ENCODE results near the gene EPO. TPM values are rescaled to one million over a fixed set of nuclear protein-coding genes. Genes with fewer than 3 reads are reported as not detected.
"Not testable (repeated sequence)": the region's sequence is repeated elsewhere in the genome, so short reads cannot be mapped to it uniquely, and the experiment has no call there.

EPO gene
- polyA plus RNA-seq, 3 donors, result 0.14 to 0.38 TPM; not detected in 1

DNA sequence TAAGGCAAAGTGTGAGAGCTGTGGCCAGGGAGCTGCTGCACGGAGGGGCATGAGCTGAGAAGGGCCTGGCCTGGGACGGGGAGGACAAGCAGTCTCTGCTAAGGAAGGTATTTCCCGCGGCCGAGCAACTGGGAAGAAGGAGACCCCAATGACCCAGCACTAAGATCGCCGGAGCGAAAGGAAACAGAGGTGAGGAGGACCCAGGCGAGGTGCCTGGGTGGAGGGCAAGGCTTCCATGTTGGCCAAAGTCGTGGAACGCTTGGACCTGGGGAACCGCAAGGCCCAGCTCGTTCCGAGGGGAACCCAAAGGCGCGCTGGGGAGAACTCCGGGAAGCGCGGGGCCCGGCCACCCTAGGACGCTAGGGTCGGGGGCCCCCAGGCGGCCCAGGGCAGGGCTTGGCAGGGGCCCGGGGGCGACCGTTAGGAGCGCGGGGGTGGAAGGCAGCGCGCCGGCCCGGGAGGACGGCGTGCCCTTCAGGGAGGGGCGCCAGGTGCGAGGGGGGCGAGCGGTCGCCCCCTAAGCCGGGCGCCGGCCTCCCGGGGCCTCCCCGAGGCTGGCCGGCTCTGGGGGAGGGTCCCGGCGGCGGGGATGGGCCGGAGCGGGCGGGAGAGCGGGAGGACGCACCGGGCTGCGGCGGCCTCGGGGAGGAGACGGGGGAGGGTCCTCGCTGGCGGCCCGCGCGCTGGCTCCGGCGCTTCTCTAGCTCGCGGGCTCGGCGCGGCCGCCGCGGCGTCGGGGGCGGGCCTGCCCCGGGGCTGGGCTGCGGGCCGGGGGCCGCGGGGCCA is 26.8 kb upstream of the EPO start:
- DNase-seq (ENCODE audit: extremely low read depth in 1 of 11, low read depth in 9 of 11, low spot score in 4 of 11), result no peak

DNA sequence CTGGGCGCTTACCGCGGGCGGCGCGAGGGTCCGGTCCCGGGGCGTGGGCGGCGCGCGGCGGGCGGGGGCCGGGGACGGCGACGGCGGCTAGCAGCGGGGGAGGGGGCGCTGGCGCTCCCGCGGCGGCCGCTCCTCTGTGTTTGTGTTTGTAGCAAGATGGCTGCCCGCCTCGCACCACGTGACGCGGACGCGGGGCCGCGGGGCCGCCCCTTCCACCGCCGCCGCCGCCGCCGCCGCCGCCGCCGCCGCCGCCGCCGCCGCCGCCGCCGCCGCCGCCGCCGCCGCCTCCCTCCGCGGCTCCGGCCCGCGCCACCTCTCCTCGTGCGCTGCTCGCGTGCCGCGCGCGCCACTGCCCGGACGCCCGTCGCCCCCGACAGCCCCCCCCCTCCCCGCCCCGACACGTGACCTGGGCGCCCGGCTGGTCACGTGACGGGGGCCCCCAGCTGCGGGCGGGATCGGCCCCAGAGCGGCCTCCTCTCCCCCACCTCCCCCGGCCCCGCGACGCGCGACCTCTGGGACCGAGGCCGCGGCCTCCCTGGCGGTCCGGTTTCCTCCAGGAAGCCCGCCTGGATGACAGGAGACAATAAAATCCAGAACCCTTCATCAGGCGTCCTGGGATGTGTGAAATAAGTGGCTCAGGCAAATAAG is 26.0 kb upstream of the EPO start, which contains the start of gene GIGYF1:
TSS of gene GIGYF1 (minus strand) at position 153 of the 648 bp plus-strand sequence. CDS start 6,012 bp downstream, outside the sequence.
- DNase-seq (ENCODE audit: extremely low read depth in 1 of 11, low read depth in 9 of 11, low spot score in 4 of 11), result peak in 1 of 11 donors; percentile 53

DNA sequence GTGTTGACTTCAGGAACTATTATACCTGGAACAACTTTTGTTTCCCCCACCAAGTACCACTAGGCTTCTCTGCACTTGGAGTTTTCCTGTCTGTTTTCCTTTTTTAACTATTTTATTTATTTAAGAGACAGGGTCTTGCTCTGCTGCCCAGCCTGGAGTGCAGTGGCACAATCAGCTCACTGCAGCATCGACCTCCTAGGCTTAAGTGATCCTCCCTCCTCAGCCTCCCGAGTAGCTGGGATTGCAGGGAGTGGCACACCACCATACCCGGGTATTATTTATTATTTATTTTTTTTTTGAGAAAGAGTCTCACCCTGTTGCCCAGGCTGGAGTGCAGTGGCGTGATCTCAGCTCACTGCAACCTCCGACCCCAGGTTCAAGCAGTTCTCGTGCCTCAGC is 24.1 kb upstream of the EPO start:
- DNase-seq (ENCODE audit: extremely low read depth in 1 of 11, low read depth in 9 of 11, low spot score in 4 of 11), result no peak

DNA sequence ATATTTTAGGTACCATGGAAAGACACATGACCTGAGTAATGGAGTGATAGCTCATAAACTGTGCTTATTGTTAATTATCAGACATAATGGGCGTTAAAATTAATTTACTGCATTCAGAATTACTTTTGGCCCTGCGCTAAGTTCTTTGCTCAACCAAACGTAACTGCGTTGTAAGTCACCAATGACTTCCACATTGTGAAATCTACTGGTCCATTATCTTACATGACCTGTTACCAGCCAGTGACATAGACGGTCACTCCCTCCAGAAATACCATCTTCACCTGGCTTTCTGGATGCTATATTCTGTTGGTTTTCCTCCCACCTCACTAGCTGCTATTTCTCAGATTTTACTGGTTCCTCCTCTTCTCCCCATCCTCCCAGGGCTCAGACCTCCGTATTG is 21.2 kb upstream of the EPO start:
- DNase-seq (ENCODE audit: extremely low read depth in 1 of 11, low read depth in 9 of 11, low spot score in 4 of 11), result no peak

DNA sequence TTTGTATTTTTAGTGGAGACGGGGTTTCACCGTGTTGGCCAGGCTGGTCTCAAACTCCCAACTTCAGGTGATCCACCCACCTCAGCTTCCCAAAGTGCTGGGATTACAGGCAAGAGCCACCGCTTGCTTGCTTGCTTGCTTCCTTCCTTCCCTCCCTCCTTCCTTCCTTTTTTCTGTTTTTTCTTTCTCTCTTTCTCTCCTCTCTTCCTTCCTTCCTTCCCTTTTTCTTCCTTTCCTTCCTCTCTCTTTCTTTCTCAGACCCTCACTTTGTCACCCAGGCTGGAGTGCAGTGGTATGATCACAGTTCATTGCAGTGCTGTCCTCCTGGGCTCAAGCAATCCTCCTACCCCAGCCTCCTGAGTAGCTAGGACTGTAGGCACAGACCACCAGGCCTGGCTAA is 19.2 kb upstream of the EPO start:
- DNase-seq (ENCODE audit: extremely low read depth in 1 of 11, low read depth in 9 of 11, low spot score in 4 of 11), result not testable (repeated sequence)

DNA sequence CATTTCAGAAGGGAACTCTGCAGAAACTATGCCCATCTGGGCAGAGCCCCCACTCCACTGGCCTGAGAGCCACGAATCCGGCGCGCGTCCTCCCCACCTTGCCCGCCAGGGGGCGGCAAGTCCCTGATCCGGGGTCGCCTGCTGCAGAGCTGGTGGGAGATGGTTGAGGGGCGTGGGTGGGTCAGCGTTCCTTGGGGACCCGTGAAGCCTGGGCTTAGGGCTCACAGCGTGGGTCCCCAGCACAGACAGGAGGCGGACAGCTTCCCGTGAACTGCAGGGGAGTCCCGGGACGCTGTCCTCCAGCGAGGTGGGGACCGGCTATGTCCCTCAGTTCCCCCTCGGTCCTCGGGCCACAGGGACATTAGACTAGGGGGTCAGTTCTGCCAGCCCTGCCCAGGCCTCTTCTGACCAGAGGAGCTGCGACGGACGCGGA is 14.9 kb upstream of the EPO start:
- DNase-seq (ENCODE audit: extremely low read depth in 1 of 11, low read depth in 9 of 11, low spot score in 4 of 11), result peak in 10 of 11 donors; percentile 57 to 75 (median 69)

DNA sequence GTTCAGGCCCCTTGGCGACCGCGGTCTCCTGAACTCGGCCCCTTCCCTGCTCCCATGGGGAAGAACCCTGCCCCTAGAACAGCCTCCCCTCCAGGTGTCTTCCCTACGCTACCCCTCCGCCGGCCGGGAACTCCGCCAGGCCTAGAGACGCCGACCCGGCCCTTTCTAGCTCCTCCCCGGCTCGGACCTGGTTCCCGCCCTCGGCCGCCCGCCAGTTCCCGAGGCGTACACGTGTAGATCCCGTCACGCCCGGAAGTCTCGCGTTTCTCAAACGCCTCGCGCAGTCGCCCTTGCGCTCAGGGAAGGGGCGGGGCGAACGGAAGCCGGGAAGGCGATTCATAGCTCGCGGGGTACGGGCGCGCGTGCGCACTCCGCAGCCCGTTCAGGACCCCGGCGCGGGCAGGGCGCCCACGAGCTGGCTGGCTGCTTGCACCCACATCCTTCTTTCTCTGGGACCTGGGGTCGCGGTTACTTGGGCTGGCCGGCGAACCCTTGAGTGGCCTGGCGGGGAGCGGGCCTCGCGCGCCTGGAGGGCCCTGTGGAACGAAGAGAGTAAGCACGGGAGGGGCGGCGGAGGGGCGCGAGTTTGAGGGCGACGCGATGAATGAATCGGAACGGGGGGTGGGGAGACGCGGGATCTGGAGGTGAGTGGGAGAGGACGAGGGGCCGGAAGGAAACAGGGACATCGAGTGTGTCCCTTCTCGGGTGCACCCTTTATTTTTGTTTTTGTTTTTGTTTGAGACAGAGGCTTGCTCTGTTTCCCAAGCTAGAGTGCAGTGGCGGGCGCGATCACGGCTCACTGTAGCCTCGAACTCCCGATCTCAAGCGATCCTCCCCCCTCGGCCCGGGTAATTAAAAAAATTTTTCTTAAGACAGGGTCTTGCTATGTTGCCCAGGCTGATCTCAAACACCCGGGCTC is 14.3 kb upstream of the EPO start, which contains the start of gene POP7:
TSS of gene POP7 (plus strand) at position 369 of the 919 bp plus-strand sequence. CDS start 710 bp downstream, outside the sequence.
- peak; percentile 93 to 99 (median 97) for DNase-seq (ENCODE audit: extremely low read depth in 1 of 11, low read depth in 9 of 11, low spot score in 4 of 11)

DNA sequence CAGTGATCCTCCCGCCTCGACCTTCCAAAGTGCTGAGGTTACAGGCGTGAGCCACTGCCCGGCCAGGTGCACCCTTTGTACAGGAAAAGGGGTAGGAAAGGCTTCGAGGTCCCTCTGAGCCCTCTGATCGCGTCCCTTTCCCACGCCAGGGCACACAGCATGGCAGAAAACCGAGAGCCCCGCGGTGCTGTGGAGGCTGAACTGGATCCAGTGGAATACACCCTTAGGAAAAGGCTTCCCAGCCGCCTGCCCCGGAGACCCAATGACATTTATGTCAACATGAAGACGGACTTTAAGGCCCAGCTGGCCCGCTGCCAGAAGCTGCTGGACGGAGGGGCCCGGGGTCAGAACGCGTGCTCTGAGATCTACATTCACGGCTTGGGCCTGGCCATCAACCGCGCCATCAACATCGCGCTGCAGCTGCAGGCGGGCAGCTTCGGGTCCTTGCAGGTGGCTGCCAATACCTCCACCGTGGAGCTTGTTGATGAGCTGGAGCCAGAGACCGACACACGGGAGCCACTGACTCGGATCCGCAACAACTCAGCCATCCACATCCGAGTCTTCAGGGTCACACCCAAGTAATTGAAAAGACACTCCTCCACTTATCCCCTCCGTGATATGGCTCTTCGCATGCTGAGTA is 13.5 kb upstream of the EPO start:
- DNase-seq (ENCODE audit: extremely low read depth in 1 of 11, low read depth in 9 of 11, low spot score in 4 of 11), result no peak

DNA sequence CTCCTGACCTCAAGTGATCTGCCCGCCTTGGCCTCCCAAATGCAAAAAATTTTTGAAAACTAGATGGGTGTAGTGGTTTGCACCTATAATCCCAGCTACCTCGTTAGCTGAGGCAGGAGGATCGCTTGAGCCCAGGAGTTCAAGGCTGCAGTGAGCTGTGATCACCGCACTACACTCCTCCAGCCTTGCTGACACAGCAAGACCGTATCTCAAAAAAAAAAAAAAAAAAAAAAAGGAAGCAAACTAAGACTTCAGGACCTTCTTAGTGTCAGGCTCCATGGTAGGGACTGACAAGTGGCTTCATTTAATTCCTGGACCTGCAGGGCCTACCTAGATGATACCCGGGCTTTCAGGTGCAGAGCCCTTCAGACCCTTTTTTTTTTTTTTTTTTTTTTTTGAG is 11.9 kb upstream of the EPO start:
- DNase-seq (ENCODE audit: extremely low read depth in 1 of 11, low read depth in 9 of 11, low spot score in 4 of 11), result no peak

DNA sequence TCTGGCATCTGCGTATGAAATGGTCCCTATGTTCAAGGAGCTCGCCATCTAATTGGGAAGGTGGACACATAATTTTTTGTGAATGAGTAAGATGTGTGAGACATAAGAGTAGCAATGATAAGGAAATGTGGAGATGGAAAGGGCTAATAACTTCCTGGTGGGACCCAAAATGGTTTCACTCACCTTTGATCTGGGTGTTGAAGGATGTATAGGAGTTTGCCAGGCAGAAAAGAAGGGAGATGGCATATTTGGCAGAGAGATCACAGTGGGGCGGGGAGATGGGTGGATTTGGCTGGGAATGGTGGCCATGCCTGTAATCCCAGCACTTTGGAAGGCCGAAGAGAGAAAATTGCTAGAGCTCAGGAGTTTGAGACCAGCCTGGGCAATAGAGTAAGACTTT is 9.8 kb upstream of the EPO start:
- no peak for DNase-seq (ENCODE audit: extremely low read depth in 1 of 11, low read depth in 9 of 11, low spot score in 4 of 11)

DNA sequence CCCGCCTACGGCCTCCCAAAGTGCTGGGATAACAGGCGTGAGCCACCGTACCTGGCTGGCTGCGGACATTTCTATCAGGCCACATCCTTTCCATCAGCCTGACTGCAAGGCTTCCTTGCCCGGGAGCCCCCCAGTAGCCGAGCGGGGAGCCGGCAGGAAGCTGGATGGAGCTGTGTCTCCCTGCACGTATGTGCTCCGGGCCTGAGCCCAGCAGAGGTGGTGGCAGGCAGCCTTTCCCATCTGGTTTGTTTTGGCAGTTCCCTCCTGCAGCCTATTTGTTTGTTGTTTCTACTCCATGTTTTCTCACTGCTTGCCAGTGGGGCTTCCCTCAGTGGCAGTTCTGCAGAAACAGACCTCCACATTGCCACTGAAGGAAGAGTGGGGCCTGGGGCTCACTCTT is 8.9 kb upstream of the EPO start:
- DNase-seq (ENCODE audit: extremely low read depth in 1 of 11, low read depth in 9 of 11, low spot score in 4 of 11), result no peak

DNA sequence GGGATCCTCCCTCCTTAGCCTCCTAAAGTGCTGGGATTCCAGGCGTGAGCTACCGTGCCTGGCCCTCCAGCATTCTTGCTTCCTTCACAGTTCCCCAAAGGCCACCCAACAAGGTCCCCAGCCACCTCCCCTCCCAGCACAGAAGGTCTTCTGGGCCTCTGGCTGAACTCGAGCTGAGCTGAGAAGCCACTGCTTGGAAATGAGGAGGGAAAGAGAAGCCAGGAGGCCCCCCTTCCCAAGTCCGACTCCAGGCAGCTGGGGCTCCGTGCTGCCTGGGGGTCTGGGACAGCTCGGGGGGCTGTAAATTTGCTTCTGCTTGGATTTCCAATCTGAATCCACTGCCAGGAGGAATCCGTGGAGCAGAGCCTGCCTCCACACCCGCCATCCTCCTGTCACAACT is 5.5 kb upstream of the EPO start:
- DNase-seq (ENCODE audit: extremely low read depth in 1 of 11, low read depth in 9 of 11, low spot score in 4 of 11), result no peak

DNA sequence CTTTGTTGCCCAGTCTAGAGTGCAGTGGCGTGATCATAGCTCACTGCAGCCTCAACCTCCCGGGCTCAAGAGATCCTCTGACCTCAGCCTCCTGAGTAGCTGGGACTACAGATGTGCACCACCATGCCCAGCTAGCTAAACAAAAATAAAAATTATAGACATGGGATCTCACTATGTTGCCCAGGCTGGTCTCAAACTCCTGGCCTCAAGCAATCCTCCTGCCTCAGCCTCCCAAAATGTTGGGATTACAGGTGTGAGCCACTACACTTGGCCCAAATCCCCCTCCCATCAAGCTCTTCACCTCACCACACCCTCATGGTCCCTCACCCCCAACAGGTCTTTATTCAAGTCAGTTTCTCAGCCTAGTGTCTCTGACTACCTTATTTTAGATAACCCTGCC is 3.2 kb upstream of the EPO start:
- not testable (repeated sequence) for DNase-seq (ENCODE audit: extremely low read depth in 1 of 11, low read depth in 9 of 11, low spot score in 4 of 11)

DNA sequence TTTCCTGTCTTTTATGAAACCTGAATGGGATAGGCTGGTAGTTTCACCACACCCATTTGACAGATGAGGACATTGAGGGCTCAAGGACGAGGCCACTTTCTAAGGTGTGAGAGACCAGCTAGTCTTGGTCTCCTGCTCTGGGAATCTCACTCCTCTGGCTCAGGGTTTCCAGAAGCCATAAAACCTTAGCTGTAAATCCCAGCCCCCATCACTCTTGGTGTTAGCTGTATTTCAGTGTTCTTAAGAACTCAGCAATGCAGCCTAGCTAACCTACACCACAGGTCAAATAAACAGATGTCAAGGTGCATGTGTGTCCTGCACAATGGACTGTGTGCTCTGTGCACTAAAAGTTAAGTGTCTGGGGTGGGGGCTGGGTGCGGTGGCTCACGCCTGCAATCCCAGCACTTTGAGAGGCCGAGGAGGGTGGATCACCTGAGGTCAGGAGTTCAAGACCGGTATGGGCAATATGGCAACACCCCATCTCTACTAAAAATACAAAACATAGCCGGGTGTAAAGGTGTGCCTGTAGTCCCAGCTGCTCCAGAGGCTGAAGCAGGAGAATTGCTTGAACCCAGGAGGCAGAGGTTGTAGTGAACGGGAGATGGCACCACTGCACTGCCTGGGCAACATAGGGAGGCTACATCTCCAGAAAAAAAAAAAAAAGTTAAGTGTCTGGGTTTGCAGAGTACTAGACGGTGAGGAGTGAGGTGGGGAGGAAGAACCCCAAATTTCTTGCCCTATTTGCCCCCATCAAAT is 567 bp upstream of the EPO start:
- no peak for DNase-seq (ENCODE audit: extremely low read depth in 1 of 11, low read depth in 9 of 11, low spot score in 4 of 11)

DNA sequence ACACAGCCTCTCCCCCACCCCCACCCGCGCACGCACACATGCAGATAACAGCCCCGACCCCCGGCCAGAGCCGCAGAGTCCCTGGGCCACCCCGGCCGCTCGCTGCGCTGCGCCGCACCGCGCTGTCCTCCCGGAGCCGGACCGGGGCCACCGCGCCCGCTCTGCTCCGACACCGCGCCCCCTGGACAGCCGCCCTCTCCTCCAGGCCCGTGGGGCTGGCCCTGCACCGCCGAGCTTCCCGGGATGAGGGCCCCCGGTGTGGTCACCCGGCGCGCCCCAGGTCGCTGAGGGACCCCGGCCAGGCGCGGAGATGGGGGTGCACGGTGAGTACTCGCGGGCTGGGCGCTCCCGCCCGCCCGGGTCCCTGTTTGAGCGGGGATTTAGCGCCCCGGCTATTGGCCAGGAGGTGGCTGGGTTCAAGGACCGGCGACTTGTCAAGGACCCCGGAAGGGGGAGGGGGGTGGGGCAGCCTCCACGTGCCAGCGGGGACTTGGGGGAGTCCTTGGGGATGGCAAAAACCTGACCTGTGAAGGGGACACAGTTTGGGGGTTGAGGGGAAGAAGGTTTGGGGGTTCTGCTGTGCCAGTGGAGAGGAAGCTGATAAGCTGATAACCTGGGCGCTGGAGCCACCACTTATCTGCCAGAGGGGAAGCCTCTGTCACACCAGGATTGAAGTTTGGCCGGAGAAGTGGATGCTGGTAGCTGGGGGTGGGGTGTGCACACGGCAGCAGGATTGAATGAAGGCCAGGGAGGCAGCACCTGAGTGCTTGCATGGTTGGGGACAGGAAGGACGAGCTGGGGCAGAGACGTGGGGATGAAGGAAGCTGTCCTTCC is 620 bp downstream of the EPO start:
- no peak for DNase-seq (ENCODE audit: extremely low read depth in 1 of 11, low read depth in 9 of 11, low spot score in 4 of 11)

DNA sequence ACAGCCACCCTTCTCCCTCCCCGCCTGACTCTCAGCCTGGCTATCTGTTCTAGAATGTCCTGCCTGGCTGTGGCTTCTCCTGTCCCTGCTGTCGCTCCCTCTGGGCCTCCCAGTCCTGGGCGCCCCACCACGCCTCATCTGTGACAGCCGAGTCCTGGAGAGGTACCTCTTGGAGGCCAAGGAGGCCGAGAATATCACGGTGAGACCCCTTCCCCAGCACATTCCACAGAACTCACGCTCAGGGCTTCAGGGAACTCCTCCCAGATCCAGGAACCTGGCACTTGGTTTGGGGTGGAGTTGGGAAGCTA is 1.2 kb downstream of the EPO start:
- DNase-seq (ENCODE audit: extremely low read depth in 1 of 11, low read depth in 9 of 11, low spot score in 4 of 11), result no peak

DNA sequence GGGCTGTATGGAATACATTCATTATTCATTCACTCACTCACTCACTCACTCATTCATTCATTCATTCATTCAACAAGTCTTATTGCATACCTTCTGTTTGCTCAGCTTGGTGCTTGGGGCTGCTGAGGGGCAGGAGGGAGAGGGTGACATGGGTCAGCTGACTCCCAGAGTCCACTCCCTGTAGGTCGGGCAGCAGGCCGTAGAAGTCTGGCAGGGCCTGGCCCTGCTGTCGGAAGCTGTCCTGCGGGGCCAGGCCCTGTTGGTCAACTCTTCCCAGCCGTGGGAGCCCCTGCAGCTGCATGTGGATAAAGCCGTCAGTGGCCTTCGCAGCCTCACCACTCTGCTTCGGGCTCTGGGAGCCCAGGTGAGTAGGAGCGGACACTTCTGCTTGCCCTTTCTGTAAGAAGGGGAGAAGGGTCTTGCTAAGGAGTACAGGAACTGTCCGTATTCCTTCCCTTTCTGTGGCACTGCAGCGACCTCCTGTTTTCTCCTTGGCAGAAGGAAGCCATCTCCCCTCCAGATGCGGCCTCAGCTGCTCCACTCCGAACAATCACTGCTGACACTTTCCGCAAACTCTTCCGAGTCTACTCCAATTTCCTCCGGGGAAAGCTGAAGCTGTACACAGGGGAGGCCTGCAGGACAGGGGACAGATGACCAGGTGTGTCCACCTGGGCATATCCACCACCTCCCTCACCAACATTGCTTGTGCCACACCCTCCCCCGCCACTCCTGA is 2.4 kb downstream of the EPO start:
- DNase-seq (ENCODE audit: extremely low read depth in 1 of 11, low read depth in 9 of 11, low spot score in 4 of 11), result no peak
